Spleen (tissue), 7 donors: ENCODE results near the gene ZC3H15.

ENCODE experiments used
- CTCF ChIP-seq, 11 experiments: fragments of 200-600 bp in 7 of 11; fragments of 450-650 bp in 4 of 11; sonication (generic) in 4 of 11; IDR thresholded peaks in 8 of 11; conservative IDR thresholded peaks in 3 of 11; 1 replicate in 7 of 11; 2 replicates in 4 of 11; pipeline versions ENCODE4 v1.4.0 to v1.8.0; 2016 to 2021; ENCODE audit warnings: antibody characterized with exemption in 11 of 11, inconsistent platforms in 4 of 11, mild to moderate bottlenecking in 1 of 11
- POLR2AphosphoS5 ChIP-seq, 3 donors: sonication (generic); formaldehyde crosslinking; IDR thresholded peaks; one replicate each; pipeline ENCODE4 v1.5.1; 2017; ENCODE audit warnings: antibody characterized with exemption in 3 of 3
- donor health status: DM: no; HTN: no; CAD: no; lungs with moderate emphysema.
- donor health status: DM: no; HTN: no; CAD: no.
- donor health status: DM: no; HTN: no; CAD: no.

GRCh38 chr2:186518945-186519344 is 32.9 kb downstream of the ZC3H15 start:
- no peak for TF ChIP-seq POLR2AphosphoS5 (IDR thresholded peaks at IDR 0.05)
- no peak for TF ChIP-seq CTCF (IDR thresholded peaks at IDR 0.05 in 8 of 11, conservative IDR thresholded peaks at IDR 0.05 in 3 of 11)
